ENCODE measurements around the gene CDH13.
"Not testable (repeated sequence)": the region's sequence is repeated elsewhere in the genome, so short reads cannot be mapped to it uniquely, and the experiment has no call there.

CDH13 gene

DNA sequence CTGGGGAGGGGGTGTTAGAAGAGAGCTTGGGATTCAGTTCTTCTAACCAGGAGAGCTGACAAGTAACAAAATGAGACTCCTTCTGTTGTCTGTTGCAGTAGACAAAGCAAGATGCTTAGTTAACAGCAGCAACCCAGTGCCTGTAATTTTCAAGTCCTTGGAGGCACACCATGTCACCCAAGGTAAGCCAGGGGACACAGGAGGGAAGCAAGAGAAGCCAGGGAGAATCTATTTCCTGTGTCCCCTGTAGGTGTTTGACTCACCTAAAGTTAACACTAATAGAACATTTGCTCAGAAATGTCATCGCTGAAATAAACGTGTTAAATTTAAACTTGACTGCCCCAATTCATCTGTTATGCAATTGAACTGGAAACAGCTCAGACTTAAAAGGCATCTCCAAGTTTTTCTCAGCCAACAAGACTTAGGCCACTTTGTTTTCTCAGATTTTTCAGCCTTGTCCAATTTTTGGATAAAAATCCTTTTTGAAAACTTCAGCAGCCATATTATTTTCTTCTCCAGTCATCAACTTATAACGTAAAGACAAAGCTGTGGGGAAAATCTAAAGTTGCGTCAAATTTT, 257.6 kb downstream of the CDH13 start:
- DNase-seq (ENCODE audit: low read depth in 3 of 3), result no peak

DNA sequence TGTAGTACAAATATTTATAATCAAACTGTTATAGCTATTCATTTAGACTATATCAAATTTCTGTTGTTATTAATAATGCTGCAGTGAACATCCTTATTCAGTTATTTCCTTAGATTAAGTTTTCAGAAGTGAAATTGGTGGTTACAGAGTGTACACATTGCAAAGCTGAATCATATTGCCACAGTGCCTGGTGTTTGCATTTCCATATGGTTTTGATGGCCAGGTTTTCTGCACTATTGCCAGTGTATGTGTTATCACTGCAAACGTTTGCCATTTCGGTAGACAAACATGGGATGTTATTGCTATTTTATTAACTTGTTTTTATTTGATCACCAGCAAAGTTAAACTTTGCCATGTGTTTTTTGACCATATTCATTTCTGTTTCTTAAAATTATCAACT, 259.4 kb downstream of the CDH13 start:
- DNase-seq (ENCODE audit: low read depth in 3 of 3), result no peak

GRCh38 chr16:82888591-82889001, 261.8 kb downstream of the CDH13 start:
- DNase-seq (ENCODE audit: low read depth in 3 of 3), result no peak

- no peak for DNase-seq (ENCODE audit: low read depth in 3 of 3)
Measured at GRCh38 chr16:82891424-82891823, 264.7 kb downstream of the CDH13 start.

DNA sequence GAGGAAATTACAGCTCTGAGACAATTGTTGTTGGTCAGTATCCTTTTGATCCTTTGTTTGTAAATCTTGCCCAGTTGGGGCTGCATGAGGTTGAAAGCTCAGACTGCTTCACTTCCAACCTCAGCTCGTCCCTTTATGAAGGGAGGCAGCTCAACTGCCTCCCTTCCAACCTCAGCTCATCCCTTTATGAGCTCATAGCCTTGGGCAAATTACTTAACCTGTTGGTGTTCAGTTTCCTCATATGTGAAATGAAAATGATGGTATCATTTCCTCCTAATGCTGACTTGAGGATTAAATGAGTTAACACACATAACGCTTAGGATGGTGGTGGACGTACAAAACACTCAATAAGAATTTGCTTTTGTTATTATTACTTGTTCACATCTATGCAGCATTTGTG, 265.1 kb downstream of the CDH13 start:
- DNase-seq (ENCODE audit: low read depth in 3 of 3), result no peak

DNA sequence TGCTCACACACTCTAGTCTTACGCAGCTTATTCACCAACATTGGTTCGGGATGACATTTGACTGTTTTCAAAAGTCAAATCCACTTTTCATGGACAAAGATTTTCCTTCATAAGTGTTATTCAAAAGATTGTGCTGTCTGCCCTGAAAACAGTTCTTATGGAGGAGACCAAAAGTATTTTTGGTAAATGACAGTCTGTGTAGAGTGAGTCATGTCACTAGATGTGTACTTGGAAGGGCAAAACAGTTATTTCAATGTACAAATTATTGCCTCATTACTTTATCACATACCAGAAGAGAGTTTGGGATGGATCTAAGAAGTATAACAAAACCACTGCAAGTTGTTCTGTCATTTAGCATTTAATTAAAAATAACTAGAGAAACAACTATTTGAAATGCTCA, 265.6 kb downstream of the CDH13 start:
- DNase-seq (ENCODE audit: low read depth in 3 of 3), result no peak

DNA sequence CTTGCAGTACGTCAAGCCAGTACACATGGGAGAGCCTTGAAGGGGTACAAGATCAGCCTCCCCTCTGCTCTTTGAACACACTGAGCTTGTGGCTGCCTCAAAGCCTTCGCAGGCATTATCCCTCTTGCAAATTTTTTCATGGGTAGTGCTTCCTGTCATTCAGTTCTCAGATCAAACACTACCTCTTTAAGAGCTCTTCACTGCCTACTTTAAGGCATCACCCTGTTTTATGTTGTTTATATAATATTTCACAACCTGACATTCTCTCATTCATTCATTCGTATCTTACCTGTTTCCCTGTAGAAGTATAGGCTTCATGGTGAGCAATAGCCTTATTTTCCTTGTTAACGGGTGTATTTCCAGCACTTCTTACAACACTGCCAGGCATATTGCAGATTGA, 269.1 kb downstream of the CDH13 start:
- DNase-seq (ENCODE audit: low read depth in 3 of 3), result no peak

DNA sequence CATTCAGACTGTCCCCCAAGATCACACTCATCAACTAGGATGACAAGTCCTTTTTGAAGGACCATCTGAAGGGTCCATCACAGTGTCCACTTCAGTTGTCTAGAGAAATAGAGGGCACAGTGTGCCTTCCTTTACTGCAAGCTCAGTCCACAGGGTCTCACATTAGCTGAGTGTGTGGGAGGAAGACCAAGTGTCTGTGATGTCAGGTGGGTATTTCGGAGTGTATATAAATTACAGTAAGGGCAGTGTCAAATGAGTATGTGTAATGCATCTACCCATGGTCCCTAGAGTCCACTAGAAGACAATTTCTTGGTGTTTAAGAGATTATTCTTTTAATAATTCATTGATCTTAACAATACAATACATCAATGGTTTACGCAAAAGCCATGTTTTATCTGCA, 272.2 kb downstream of the CDH13 start:
- no peak for DNase-seq (ENCODE audit: low read depth in 3 of 3)

GRCh38 chr16:82899731-82900450, 273.1 kb downstream of the CDH13 start:
- no peak for DNase-seq (ENCODE audit: low read depth in 3 of 3)

DNA sequence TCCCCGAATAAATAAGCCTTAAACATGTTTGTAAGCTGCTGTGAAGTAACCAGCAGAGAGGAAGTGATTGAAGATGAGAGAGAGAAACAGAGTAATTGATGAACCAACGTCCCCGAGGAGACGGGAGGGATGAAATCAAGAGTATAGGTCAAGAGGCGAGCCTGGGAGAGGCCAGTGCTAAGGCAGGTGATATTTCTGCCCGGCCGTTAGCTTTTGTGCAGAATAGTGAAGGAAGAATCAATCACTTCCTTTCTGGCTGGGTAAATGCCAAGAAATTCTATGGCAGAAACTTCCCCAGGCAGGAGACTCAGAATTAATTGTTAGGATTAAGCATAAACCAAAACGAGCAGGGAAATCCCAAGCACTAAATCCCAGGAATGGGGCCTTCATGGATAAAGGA, 273.8 kb downstream of the CDH13 start:
- DNase-seq (ENCODE audit: low read depth in 3 of 3), result no peak

- DNase-seq (ENCODE audit: low read depth in 3 of 3), result no peak
Measured at GRCh38 chr16:82911925-82912324, 285.2 kb downstream of the CDH13 start.

DNA sequence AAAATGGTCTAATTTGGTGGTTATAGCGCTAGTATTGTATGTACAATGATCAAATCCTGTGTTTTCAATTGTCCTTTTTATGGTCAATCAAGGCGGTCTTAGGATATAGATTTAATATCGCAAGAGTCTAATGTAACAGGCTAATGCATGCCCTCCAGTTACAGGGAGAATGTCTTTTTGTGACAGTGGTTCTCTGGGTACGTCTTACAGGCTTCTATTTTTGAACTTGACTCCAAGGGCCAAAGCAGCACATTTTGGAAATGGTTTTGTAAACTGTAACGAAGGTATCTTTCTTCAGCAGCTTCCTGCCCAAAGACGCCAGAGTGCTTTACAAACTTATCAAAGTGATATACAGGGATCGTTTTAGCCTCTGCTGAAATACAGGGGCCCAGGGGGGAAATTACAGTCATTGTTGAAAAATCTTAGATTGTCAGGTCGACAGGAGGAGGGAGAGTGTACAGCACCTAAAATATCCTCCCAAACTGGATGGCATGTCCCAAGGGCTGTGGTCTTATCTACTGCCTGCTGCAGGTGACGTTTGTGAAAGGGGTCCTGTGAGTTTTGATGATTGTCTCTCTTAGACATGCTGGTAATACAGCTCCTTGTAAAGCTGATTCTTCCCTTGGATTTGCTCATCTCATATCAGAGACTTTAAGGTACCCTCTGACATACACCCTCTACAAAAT, 288.5 kb downstream of the CDH13 start:
- no peak for DNase-seq (ENCODE audit: low read depth in 3 of 3)

- DNase-seq (ENCODE audit: low read depth in 3 of 3), result no peak
Measured at GRCh38 chr16:82917886-82918595, 291.3 kb downstream of the CDH13 start.

- DNase-seq (ENCODE audit: low read depth in 3 of 3), result no peak
Measured at GRCh38 chr16:82924075-82924854, 297.5 kb downstream of the CDH13 start.

GRCh38 chr16:82926500-82926899, 299.7 kb downstream of the CDH13 start:
- no peak for DNase-seq (ENCODE audit: low read depth in 3 of 3)

DNA sequence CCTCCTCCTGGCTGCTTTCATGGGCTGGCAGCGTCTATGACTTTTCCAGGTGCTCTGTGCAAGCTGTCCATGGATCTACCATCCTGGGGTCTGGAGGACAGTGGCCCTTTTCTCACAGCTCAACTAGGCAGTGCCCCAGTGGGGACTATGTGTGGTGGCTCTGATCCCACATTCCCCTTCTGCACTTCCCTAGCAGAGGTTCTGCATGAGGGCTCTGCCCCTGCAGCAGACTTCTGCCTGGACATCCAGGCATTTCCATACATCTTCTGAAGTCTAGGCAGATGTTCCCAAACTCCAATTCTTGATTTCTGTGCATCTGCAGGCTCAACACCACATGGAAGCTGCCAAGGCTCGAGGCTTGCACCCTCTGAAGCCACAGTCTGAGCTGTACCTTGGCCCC, 307.2 kb downstream of the CDH13 start:
- DNase-seq (ENCODE audit: low read depth in 3 of 3), result not testable (repeated sequence)

DNA sequence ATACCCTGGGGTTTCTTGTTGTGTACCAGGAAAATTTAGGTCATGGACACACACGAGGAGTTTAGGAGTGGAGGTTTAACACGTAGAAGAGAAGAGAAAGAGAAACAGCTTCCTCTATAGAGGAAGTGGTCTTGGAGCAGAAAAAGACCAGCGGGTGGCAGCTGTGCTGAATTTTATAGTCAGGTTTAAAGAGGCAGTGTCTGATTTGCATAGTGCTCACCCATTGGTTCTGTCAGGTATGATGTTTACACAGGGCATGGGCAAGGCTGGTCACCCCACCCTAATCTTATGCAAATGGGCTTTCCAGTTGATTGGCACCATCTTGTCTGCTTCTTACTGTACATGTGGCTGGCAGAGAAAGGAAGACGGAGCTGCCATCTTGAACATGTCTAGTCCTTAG, 309.0 kb downstream of the CDH13 start:
- no peak for DNase-seq (ENCODE audit: low read depth in 3 of 3)

GRCh38 chr16:82936941-82937551, 310.3 kb downstream of the CDH13 start:
- no peak for DNase-seq (ENCODE audit: low read depth in 3 of 3)

GRCh38 chr16:82937926-82938520, 311.3 kb downstream of the CDH13 start:
- DNase-seq (ENCODE audit: low read depth in 3 of 3), result no peak

GRCh38 chr16:82943371-82943770, 316.6 kb downstream of the CDH13 start:
- no peak for DNase-seq (ENCODE audit: low read depth in 3 of 3)

All from stimulated activated CD4-positive, alpha-beta T cell treated with anti-CD3 and anti-CD28 coated beads, TNF-alpha, amount 100 ng/mL, for 24 hours (primary cell).